ENCODE data around the gene BLOC1S5.
"Not testable (repeated sequence)": the region's sequence is repeated elsewhere in the genome, so short reads cannot be mapped to it uniquely, and the experiment has no call there.

BLOC1S5 gene

DNA sequence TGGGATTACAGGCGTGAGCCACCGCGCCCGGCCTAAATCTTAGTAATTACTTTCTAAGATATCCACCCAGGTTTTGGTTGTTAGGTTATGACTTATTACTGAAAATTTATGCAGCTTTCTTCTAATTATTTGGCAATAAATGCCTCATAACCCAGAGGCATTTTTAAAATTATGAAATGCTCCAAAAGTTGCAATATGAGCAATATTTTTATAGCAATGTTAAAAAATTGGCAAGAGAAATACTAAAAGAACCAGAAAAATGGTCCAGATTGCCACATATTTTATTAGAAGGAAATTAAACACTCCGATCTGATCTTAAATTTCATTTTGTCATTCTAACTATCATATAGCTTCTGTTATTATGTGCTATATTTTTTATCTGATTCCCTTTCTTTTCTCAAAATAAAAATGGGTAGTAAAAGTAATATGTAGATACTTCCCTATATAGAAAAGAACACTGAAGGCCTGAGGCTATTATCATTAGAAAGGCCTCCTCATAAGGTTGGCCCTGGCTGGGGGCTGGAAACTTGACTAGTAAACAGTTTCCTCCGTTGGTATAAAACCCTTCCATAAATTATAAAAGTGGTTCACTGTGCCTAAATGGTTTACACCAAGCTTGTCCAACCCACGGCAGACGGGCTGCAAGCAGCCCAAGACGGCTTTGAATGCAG is 22.1 kb downstream of the BLOC1S5 start:
- no peak for DNase-seq

GRCh38 chr6:8034107-8034506 is 30.1 kb downstream of the BLOC1S5 start:
- DNase-seq, result not testable (repeated sequence)

DNA sequence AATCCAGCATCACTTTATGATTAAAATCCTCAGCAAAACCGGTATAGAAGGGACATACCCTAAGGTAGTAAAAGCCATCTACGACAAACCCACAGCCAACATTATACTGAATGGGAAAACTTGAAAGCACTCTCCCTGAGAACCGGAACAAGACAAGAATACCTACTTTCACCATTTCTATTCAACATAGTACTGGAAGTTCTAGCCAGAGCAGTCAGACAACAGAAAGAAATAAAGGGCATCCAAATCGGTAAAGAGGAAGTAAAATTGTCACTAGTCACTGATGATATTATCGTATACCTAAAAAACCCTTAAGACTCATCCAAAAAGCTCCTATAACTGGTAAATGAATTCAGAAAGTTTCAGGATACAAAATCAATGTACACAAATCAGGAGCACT is 33.3 kb downstream of the BLOC1S5 start:
- DNase-seq, result no peak

DNA sequence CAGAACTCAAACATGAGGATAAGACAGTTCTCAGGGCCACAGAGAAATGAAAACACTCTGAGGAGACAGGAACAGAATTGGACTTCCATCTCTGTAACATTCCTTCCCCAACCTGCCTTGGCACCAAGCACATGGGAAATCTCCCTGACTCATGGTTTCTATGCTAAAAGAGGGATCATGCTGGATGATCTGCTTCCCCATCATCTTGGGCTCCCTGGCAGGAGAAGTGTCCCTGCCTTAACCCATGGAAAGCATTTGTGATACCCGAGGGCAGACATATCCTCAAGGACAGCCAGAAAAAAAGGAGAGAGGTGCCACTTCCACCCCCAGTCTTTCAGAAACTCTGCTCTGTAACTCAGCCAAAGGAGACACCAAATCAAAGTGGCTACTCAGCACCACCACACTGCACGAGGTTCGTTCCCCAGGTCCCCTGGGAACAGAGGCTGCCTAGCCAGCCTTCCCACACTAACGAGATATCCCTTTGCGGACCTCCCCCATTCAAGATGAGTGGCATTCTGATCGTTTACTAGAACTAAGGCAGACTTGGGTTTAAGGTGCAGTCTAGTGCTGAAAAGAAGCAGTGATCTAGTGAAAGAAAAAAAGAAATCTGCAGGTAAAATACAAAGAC is 34.8 kb downstream of the BLOC1S5 start:
- peak; percentile 9 for DNase-seq

- DNase-seq, result peak; percentile 34
These were observed 36.1 kb downstream of the BLOC1S5 start for GRCh38 chr6:8027965-8028651.

DNA sequence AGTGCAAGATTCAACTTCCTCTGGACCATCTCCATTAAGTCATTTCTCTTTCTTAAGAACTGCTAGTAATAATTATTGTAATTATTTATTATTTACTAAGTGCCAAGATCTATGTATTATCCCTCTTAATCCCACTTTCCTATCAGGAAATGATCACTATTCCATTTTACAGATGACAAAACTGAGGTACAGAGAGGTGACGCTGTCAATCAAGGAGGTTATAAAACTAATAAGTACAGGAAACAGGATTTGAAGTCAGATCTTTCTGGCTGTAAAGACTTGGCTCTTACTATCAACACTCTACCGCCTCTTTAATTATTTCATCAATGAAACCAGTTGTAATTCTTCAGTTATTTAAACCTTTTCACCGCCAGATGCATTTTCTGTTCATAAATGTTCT is 37.4 kb downstream of the BLOC1S5 start:
- DNase-seq, result no peak

DNA sequence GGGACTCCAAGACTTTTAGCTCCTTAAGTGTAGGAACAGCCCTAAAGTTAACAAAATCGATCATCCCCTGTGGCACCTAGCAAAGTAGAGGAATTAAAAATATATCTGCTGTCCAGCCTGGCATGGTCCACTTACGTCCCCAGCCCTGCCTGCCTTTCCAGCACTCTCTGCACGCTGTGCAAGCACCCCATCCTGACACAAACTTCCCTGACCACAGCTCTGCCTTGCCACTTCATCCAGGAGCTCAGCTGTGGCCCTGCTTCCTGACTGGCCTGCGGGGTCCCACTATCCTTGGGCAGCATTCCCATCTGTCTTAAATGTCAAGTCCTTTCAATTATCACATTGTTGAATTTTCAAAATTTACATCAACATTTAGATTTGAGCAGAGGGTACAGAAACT is 39.0 kb downstream of the BLOC1S5 start:
- no peak for DNase-seq

- DNase-seq, result no peak
These were observed 40.6 kb downstream of the BLOC1S5 start for GRCh38 chr6:8023638-8024037.

DNA sequence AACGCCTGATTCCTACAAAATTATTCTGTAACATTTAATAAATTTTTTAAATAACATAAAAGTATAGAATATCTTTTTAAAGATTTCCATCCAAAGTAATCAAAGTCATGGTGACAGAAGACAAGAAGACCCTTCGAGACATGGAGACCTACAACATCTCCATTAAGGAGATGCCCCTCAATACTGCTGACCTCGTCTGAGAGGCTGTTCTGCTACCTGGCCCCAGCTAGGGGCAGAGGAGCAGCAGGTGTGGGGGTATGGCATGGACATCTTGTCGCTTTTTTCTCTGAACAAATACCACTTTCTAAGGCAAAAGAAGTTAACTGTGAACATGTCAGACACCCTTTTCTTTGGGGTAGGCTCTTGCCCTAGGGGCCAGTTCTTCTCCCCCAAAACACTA is 44.1 kb downstream of the BLOC1S5 start:
- DNase-seq, result no peak

- DNase-seq, result no peak
These were observed 46.5 kb downstream of the BLOC1S5 start for GRCh38 chr6:8017705-8018104.

GRCh38 chr6:8017276-8017701 is 46.9 kb downstream of the BLOC1S5 start:
- DNase-seq, result no peak

- no peak for DNase-seq
These were observed 49.2 kb downstream of the BLOC1S5 start for GRCh38 chr6:8014947-8015346.

DNA sequence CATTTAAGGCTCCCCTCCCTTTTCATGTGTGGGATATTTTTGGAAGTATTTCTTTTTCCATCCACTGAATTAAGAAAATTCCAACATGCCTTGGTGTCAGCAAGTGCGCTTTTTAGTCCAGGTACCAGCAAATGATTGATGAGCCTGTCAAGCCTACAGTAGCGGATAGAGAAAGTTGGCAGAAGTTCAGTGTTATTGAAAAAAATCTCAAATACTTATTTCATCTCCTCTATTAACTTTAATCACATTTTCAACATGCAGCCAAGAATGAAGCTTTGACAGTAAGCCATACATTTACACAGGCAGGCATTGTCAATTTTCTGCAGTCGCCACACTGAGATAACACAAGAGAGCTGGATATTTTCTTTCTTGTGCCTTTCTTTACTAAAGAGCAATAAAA is 50.4 kb downstream of the BLOC1S5 start:
- no peak for DNase-seq

- peak; percentile 39 for DNase-seq
These were observed 58.0 kb downstream of the BLOC1S5 start for GRCh38 chr6:8006208-8006607.

DNA sequence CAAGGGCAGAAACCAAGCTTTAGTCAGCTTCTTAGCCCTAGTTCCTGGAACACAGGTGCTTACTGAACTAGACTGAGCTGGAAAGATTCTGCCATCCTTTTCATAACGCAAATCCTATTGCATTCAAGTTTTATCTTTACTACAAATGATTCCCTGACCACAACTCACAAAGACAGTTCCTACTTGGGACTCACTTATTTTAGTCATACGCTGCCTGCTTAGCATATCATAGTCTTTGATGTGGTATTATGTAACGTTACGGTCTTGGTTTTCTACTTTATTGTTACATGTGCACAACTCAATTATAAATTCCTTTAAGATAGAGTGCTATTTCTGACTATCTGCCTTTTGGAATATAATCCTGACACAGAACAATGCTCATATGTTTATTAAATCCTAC is 59.1 kb downstream of the BLOC1S5 start:
- DNase-seq, result no peak

- no peak for DNase-seq
These were observed 63.6 kb downstream of the BLOC1S5 start for GRCh38 chr6:8000636-8001035.

DNA sequence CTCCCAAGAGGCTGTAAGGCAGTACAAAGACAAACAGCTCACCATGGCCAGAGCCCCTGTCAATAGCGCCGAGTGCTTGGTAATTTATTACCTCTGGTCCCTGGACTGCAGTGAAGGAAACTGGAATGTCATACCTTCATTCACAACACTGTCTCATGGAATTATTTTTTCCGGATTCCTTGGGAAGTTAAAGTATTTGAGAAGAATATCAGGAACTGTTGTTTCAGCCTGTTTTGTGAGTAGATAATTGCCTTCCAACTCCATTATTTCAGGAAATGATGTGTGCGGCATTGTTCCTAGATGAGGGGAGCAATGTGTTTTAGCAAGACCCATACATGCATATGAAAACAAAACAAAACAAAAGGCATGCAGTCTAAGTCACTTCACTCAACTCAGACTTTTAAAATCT is 64.0 kb downstream of the BLOC1S5 start:
- DNase-seq, result no peak

DNA sequence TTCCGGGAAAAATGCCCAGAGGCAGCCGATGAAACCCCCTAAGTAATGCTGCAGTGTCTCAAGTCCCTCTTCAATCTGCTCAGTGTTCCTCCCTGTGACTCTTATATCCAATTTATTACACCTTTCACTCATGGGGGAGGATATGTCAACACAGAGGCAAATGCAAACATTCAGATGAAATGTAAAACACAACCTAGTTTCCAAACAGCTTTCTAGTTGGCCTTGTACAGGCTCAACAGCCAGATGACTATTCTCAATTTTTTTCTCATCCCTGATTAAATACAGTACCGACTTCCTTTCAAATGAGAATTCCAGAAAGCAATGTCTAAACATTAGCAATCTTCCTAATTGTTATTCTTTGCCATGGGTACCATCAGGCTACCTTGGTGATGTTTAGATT is 65.0 kb downstream of the BLOC1S5 start:
- DNase-seq, result no peak

- DNase-seq, result peak; percentile 51
These were observed 66.0 kb downstream of the BLOC1S5 start for GRCh38 chr6:7998103-7998725.

- no peak for DNase-seq
These were observed 66.9 kb downstream of the BLOC1S5 start for GRCh38 chr6:7997286-7997685.

DNA sequence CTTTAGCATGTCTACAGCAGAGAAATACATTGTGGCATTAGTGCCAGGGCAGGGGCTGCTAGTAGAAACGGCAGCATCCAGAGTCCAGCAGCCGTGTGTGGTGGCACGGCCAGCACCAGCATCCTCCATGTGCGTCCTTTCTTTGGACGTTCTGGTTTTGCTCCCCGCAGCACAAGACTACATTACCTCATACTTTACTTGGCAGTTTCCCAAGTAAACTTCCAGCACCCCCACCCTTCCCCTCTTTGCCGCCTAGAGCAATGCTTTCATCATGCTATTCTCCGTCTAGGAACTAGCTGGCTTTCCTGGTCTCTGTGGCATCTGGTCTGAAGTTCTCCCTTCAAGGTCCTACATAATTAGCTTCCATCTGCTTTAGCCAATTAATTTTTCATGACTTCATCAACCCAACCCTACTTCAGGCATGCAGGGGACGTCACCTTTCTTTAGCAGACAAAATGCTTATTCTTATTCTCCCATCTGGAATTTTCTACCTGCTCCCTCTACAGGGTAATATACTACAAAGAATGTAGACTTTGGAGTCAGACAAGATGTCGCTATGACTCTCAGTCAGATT is 67.6 kb downstream of the BLOC1S5 start:
- peak; percentile 62 for DNase-seq

DNA sequence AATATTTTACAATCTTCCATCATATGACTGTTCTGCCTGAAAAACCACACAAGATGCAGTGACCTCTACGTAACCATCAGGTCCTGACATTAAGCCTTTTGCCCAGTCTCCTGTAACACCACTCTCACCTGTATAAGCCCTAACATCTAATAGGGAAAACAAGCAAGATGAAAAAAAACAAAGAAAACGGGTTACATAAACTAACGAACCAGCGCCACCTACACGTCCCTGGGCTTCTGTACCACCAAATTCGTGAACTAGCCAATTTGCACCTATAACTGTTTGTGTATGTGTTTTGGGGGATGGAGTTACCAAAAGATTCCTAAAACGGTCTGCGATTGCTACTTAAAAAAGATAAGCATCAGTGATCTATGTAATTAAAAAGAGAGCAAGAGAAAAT is 70.2 kb downstream of the BLOC1S5 start:
- DNase-seq, result no peak

DNA sequence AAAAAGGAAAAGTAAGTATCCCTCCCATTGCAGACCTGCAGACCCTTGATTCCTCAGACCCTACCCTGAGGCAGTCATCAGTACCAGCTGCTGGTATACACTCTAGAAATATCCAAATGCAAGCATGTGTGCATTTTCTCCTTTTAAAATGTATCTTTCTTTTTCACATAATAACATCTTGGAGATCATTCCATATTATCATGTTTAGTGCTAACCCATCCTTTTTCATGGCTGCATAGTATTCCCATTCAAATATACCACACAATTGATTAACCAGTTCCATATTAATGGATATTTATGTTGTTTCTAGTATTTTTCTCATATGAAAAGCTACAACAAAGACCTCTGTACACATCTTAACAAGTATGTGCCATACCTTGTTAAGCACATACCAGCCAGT is 70.8 kb downstream of the BLOC1S5 start:
- DNase-seq, result no peak
